Activated CD4-positive, CD25-positive, alpha-beta regulatory T cell treated with anti-CD3 and anti-CD28 coated beads, Interleukin-2, amount 50 U/mL, for 24 hours (primary cell): ENCODE measurements around the gene NFKB1.
A peak's percentile ranks its signal among the peaks of the same experiment; 100 is the strongest.

Source experiments
- ATAC-seq, 2 donors: fragments of 150-1000 bp; cut with Tn5 transposase; one replicate each; pipeline ENCODE4 v1.10.0; 2021; ENCODE audit warnings: mild to moderate bottlenecking in 1 of 2, moderate library complexity in 1 of 2

NFKB1 gene

DNA sequence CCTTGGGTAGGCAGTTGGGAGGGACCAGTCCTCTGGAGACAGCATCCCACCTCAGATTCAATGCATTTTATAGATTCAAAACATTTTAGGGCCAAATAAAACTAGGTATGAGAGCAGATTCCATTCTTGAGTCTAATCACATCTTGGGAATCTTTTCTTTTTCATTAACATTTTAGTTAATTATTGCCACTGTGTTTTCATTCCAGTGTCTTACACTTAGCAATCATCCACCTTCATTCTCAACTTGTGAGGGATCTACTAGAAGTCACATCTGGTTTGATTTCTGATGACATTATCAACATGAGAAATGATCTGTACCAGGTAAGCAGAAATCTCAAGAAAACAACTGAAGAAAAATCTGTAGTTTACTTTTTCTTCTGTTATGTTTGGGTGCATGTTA, 99.5 kb downstream of the NFKB1 start:
- ATAC-seq: no peak

DNA sequence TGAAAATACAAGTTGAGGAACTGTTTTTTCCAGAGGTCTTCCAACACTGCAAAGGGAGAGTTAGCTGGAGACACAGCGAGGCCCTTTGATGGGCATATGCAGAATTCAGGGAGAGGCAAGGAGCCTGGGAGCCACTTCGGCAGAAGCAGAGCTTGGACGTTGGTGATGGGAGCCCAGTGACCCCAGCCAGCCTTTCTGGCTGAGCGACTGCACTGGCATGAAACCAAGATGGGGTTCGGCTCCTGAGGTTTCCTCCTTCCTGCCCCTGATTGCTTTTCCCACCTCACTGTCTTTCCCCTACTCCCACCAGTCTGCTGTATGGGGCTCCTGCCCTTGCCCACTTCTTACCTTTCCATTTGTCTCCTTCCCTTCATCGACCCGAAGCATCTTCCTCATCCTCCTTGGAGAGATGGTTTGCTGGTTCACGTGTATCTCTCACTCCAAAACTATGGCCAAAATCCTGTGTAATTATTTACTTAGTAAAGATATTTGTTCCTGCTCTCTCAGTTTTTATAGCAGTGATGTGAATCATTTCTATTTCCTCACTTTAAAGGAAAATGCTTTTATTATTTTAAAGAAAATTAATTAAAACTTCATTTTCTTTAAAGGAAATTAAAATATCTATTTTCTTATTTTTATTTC, 100.5 kb downstream of the NFKB1 start:
- no peak for ATAC-seq

DNA sequence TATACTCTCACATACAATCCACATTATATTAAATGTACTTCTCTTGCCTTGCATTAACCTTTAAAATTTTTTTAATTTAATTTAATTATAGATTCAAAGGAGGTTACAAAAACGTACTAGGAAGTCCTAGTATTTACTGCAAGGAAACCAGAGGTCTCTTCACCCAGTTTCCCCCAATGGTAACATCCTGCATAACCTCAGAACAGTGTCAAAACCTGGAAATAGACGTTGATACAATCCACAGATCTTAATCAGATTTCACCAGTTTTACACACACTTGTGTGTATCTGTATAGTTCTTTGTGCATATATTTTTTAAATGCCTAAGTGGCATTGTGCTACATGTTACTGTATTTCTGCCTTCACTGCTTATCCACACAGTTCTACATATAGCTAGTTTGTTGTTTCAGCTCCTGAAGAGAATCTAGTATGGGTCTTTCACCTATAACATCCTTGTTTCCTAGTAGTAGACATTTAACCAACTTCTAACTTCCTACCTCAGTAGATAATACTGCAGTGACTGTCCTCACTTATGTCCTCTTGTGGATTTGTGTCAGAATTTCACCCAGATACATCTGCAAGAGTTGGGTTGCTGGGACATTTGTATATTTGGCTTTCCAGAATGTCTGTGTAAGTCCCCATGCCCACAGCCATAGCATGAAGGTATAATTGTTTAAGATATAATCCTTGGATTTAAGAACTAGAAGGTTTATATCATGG, 103.2 kb downstream of the NFKB1 start:
- ATAC-seq: no peak

DNA sequence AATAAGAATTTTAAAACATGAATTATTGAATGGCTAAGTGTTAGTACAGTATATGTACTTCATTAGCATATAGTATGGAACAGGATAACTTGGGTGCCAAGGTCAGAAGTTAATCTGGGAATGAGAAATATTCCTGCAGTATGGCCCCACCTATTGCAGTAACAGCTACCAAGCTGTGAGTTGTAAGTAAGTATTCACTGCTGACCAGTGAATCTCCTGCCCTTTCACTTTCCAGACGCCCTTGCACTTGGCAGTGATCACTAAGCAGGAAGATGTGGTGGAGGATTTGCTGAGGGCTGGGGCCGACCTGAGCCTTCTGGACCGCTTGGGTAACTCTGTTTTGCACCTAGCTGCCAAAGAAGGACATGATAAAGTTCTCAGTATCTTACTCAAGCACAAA, 105.1 kb downstream of the NFKB1 start:
- no peak for ATAC-seq

DNA sequence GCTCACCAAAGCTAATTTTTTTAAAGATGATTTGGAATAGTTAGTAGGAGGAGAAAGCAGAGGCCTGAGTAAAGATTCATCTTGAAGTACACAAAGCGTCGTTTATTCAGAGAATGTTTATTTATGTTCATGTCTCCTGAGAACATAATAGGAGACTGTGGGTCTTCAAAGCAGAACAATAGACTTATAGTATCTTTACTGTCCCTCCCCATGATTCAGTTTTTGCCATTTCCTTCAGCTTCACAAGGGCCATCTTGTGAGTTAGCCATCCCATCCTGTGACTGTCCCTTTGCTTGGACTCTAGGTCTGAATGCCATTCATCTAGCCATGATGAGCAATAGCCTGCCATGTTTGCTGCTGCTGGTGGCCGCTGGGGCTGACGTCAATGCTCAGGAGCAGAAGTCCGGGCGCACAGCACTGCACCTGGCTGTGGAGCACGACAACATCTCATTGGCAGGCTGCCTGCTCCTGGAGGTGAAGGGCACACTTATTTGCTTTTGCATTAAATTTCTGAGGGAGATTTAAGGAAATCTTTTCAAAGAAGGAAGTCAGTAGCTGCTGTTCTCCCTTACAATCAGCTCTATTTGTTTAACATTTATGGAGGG, 105.8 kb downstream of the NFKB1 start:
- ATAC-seq: no peak

DNA sequence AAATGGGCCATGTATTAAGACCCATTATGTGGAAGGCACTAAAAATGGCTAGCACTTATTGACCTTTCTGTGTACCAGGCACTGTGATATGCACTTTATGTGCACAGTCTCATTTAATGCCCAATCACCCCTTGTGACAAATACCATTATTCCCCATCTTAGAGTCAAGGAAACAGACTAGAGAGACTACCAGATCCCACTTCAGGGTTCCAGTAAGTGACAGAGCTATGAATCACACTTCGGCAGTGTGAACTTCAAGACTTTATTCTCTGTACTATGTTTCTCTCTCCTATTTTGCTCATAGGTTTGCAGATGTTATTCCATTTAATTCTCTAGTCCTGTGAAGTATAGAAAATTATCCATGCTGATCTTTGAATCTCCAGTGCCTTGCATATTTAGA, 107.0 kb downstream of the NFKB1 start:
- ATAC-seq: peak; percentile 8 to 9

DNA sequence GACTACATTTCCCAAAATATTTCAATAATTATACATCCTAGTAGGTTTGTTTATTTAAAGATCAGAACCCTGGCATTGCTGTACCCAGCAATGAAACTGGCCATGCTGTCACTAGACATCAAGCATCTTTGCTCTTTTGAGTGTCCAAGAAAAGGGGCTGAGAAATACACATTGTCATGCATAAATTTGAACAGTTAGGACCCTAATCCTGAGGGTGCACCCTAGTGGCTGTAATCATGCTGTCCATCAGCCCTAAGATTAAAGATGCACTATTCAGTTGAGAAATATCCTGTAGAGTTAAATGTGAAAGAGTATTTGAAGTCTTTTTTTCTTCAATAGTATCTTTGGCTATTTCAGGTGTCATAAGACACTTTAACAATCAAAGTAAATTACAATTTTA, 108.8 kb downstream of the NFKB1 start:
- no peak for ATAC-seq

DNA sequence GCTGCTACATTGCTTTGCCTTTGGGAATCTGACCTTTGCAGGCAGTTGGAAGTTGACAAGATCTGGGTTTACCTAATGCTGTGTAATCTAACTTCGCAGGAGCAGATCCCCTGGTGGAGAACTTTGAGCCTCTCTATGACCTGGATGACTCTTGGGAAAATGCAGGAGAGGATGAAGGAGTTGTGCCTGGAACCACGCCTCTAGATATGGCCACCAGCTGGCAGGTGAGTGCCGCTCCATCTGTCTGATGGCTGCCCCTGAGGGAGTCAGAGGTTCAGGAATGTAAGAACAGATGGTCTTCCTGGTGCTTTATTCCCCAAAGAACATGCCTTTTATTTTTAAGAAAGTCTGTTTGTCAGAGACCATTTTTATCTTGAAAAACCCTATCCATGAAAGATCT, 109.3 kb downstream of the NFKB1 start:
- ATAC-seq: no peak

DNA sequence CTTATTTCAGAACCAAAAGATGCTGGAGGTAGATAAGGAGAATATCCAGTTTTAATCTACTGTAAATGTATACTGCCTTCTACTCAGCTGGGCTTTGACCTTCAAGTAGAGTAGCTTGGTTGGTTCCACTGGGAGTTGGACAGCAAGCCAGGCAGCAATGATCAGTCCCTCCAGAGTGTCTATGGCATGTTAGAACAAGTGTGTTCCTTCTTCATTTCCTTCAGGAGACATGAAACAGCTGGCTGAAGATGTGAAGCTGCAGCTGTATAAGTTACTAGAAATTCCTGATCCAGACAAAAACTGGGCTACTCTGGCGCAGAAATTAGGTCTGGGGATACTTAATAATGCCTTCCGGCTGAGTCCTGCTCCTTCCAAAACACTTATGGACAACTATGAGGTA, 111.1 kb downstream of the NFKB1 start:
- no peak for ATAC-seq

DNA sequence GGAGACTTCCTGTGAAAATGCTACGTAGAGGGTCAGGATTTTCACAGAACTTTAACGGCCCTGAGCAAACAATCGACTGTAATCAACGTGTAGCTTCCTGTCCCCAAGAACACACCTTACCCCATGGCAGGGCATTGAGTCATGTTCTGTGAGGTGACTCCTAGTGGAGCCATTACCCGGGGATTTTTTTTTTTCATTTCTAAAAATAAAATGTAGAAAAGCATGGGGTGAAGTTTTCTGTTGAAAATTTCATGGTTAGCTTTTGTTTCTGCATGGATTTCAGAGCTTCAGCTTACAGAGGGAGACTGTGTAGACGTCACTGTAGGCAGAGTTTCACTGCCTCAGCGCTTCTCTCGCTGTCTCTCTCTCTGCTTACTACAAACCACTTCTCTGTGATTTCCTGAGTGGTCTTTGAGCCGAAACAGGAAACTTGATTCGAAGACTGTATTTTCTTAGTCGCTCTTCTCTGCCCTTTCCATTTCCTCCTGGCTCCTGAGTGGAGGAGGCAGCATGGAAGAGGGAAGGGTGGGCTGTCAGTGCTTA, 111.7 kb downstream of the NFKB1 start:
- peak; percentile 89 to 90 for ATAC-seq

DNA sequence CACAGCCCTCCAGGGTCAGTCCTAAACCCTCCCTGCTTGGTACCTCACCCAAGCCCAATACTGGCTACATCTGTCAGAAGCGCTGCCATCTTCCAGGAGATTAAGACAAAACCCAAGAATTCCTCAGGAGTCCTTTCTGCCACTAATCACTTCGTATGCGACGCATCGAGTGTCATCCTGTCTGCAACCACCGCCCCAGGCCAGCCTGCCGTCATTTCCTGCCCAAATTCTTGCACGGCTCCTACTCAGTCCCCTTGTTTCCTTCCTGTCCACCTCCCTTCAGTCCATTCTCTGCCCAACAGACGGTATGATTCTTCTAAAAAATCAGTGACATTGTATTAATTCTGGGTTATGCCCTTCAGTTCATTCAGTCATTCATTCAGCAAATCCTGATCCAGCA, 113.6 kb downstream of the NFKB1 start:
- no peak for ATAC-seq

DNA sequence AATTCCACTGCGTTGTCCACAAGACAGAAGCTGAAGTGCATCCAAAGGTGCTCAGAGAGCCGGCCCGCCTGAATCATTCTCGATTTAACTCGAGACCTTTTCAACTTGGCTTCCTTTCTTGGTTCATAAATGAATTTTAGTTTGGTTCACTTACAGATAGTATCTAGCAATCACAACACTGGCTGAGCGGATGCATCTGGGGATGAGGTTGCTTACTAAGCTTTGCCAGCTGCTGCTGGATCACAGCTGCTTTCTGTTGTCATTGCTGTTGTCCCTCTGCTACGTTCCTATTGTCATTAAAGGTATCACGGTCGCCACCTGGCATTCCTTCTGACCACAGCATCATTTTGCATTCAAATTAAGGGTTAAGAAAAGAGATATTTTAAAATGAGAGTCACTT, 115.5 kb downstream of the NFKB1 start:
- no peak for ATAC-seq

DNA sequence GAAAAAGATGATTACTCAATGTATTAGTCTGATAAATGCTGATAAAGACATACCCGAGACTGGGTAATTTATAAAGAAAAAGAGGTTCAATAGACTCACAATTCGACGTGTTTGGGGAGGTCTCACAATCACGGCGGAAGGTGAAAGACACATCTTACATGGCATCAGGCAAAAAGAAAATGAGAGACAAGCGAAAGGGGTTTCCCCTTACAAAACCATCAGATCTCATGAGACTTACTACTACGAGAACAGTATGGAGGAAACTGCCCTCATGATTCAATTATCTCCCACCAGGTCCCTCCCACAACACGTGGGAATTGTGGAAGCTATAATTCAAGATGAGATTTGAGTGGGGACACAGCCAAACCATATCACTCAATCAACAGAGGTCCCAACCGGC, 117.9 kb downstream of the NFKB1 start:
- ATAC-seq: peak in 1 of 2 donors; percentile 28

DNA sequence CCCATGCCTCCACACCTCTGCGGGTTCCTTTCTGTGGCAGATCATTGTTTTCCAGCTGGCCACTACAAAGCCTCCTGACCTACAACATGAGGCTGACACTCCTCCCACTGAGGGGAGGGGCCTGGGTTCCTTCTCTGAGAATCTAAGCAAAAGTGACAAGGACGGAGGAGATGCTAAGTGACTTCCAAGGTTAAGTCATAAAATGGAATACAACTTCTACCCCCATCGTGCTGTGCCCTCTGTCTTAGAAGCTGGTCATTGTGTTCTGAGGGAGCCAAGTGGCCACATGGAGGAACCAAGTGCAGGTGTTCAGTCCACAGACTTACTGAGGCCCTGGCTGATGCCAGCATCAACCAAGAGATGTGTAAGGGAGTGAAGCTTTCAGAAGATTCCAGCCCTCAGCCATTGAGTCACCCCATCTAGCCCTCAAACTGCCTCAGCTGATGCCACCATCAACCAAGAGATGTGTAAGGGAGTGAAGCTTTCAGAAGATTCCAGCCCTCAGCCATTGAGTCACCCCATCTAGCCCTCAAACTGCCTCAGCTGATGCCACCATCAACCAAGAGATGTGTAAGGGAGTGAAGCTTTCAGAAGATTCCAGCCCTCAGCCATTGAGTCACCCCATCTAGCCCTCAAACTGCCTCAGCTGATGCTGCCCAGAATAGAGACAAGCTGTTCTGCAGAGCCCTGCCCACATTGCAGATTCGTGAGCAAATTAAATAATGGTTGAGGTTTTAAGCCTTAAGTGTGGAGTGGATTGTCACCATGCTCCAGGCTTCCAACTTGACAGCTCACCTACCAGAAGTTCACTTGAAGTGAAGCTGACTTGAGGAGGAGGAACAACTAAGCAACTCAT, 118.8 kb downstream of the NFKB1 start:
- peak; percentile 74 to 80 for ATAC-seq

DNA sequence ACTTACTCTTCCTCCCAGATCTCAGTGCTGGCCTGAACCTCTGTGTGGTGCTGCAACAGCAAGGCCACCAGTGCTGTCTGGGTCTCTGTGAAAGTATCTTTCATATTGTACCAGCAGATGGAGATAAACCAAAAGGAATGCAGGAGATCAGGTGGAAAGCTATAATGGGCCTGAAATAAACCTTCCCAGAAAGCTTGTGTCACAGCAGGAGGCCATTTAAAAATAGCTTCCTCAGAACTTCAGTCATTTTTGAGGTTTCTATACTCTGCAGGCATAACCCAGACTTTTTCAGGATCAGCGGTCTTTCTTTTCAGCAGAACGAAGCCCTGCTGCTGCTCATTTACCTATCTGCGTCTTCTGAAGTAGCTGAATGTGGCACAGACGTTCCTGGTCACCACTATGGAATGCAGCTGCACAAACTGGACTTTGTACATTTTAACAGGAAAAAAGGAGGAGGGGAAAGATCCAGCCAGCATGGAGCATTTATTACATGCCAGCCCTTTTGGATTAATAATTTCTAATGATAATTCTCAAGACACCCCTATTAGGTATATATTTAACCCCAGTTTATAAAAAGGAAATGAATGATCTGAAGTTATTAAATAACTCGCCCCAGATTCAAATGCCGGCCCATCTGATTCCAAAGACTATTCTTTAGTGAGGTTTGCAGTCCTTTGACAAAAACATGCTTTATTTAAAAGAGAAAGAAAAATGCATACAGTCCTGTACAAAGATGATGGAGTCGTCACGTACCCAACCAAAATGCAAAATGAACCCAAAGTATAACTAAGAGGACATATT, 119.7 kb downstream of the NFKB1 start:
- peak in 1 of 2 donors; percentile 6 for ATAC-seq

DNA sequence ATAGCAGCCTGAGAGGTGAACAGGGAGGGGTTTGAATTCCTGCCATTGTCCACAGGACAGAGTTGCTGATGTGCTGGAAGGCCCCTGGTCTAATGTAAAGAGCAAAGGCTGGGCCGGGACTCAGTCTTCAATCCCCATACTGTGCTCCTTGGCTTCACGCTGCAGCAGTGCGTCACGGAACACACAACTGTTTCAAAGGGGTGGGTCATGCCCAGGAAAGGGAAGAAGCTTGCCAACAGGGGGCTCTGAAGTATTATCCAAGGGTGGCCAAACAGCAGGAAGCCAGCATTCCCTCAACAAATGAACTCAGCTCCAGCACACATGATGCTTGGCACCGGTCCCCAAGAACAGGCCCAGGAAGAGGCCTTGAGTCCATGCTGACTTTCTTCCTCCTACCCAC, 122.5 kb downstream of the NFKB1 start:
- no peak for ATAC-seq

DNA sequence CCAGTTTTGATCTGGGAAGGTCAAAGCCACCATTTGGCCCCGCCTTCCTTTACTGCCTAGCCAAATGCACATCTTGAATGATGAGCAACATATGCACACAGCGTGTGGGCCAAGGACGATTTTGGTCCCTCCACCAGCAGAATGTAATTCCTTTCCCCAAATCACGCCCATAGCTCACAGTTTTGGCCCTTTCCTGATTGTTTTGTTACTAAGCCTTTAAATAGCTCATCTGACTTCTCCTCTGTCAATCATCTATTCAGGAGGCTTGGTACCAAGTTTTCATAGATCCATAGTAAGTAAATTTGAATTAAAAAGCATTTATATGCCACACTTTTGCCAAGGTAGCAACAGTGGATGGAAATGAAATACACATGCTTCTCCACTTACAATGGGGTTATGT, 123.3 kb downstream of the NFKB1 start:
- ATAC-seq: no peak

DNA sequence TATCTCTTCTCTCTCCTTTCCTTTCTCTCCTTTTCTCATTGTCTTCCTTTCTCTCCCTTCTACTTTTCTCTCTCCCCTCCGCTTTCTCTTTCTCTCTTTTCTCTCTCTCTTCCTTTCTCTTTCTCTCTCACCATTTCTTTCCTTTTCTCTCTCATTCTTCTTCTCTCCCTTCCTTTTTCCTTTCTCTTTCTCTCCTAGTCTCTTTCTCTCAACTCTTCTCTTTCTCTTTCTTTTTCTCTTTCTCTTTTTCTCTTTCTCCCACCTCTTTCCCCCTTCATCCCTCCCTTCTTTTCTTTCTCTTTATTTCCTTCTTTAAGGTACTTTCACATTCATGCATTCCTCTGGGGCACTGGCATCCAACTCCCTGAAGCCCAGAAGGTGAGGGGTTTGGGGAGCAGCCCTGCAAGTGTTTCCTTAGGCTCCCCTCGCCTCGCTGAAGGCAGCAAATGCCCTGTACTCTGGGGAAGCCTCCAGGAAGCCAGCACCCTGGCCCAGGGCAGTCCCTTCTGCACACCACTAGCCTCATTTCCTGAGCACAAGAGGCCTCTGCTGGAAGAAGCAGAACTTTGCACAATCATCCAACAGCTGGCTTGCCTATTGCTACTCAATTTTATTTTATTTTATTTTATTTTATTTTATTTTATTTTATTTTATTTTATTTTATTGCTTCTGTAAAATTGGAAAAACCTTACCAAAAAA, 124.2 kb downstream of the NFKB1 start:
- ATAC-seq: peak; percentile 63 to 65

DNA sequence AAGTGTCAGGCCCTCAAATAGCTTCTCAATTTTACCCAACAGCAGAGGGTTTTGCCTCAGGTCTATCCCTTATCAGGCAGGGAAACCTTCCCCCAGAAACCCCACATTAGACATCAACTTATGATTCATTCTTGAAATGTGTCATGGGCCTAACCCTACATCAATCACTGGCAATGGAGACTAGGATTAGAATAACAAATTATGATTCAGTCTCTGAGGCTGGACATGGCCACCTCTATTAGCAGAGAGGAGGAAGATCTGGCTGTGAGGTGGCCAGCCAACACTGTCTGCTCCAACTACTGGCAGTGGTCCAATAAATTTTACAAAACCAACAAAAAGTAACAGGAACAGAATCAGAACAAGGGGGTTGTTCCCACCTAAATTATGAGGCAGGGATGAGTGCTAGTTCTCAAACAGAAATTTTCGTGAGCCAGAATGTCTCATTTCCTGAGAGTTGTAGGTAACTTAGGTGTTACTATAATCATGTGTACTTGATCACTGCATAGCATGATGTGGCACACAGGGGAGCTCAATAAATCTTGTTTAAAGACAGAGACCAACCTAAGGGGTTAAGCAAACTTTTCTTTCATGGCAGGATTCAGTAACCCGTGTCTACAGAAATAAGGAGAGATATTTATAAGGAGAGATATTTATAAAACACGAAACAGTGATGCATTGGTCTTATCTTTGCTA, 126.8 kb downstream of the NFKB1 start:
- ATAC-seq: peak; percentile 84 to 85

DNA sequence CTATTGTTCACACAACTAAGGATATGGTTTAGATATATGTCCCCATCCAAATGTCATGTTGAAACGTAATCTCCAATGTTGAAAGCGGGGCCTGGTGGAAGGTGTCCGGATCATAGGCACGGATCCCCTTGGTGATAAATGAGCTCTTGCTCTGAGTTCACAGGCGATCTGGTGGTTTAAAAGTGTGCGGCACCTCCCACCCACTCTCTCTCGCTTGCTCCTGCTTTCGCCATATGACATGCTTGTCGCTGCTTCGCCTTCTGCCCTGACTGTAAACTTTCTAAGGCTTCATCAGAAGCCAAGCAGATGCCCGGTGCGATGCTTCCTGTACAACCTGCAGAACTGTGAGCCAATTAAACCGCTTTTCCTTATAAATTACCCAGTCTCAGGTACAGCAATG, 128.5 kb downstream of the NFKB1 start:
- ATAC-seq: no peak

DNA sequence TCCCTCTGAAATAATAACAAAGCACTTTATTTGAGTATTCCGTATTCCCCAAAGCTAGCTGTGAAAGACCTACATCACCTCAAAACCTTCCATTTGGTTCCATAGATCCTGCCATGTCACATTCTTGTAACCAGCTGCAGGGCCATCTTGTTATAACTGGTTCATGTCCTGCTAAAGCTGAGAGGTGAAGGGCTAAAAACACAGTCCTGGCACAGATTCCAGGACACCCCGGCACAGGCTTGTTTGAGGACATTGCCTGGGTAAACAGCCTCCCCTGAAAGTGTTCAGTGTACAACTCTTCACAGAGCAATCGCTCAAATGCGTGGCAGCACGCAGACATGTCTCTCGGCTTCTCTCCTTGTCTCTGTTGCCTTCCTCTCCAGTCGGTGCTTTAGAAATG, 130.5 kb downstream of the NFKB1 start:
- no peak for ATAC-seq
